HL-60/S4 treated with retinoic acid at 250 ng/mL for 4 days and 3 days (cell line): ENCODE results near the gene WDR44.

Experiments used
- in situ Hi-C: fragments of 300-500 bp; cut with MboI; formaldehyde crosslinking; loops from 2 replicates; pipeline ENCODE4 v1.7.0; 2022; ENCODE audit warnings: low sequenced_read_pairs

WDR44 gene

GRCh38 chrX:118355225-118355920, 9.5 kb downstream of the WDR44 start:
- in situ Hi-C loops, result no loop called here

- in situ Hi-C loops, result no loop called here
These were observed 10.3 kb downstream of the WDR44 start for GRCh38 chrX:118356154-118356701.

- in situ Hi-C loops, result no loop called here
These were observed 14.7 kb downstream of the WDR44 start for GRCh38 chrX:118360429-118361125.

GRCh38 chrX:118364261-118364660, 18.4 kb downstream of the WDR44 start:
- in situ Hi-C loops, result no loop called here

- in situ Hi-C loops, result no loop called here
These were observed 21.4 kb downstream of the WDR44 start for GRCh38 chrX:118367338-118367737.

- in situ Hi-C loops, result no loop called here
These were observed 22.5 kb downstream of the WDR44 start for GRCh38 chrX:118368398-118368797.

- in situ Hi-C loops, result no loop called here
These were observed 25.2 kb downstream of the WDR44 start for GRCh38 chrX:118370921-118371624.

- in situ Hi-C loops, result no loop called here
These were observed 27.6 kb downstream of the WDR44 start for GRCh38 chrX:118373538-118373937.

GRCh38 chrX:118383120-118383519, 37.2 kb downstream of the WDR44 start:
- in situ Hi-C loops, result no loop called here

GRCh38 chrX:118392716-118393115, 46.8 kb downstream of the WDR44 start:
- in situ Hi-C loops, result no loop called here

GRCh38 chrX:118396113-118396512, 50.2 kb downstream of the WDR44 start:
- in situ Hi-C loops, result no loop called here

GRCh38 chrX:118418811-118419251, 72.9 kb downstream of the WDR44 start:
- in situ Hi-C loops, result no loop called here

GRCh38 chrX:118420462-118420861, 74.6 kb downstream of the WDR44 start:
- in situ Hi-C loops, result no loop called here

- in situ Hi-C loops, result no loop called here
These were observed 77.7 kb downstream of the WDR44 start for GRCh38 chrX:118423558-118423957.

GRCh38 chrX:118432799-118433198, 86.9 kb downstream of the WDR44 start:
- in situ Hi-C loops, result no loop called here

- in situ Hi-C loops, result no loop called here
These were observed 91.4 kb downstream of the WDR44 start for GRCh38 chrX:118437283-118437682.

GRCh38 chrX:118448273-118448783, 102.4 kb downstream of the WDR44 start:
- in situ Hi-C loops, result no loop called here

- in situ Hi-C loops, result loop anchor here (25.0 kb wide), 1 partner anchor 132 kb away; no protein-coding TSS in a partner anchor
These were observed 109.1 kb downstream of the WDR44 start for GRCh38 chrX:118455013-118455412.

GRCh38 chrX:118459494-118459893, 113.6 kb downstream of the WDR44 start:
- in situ Hi-C loops, result loop anchor here (25.0 kb wide), 1 partner anchor 128 kb away; no protein-coding TSS in a partner anchor

GRCh38 chrX:118464501-118464900, 118.6 kb downstream of the WDR44 start:
- in situ Hi-C loops, result loop anchor here (25.0 kb wide), 1 partner anchor 123 kb away; no protein-coding TSS in a partner anchor

GRCh38 chrX:118468122-118468521, 122.2 kb downstream of the WDR44 start:
- in situ Hi-C loops, result loop anchor here (25.0 kb wide), 1 partner anchor 119 kb away; no protein-coding TSS in a partner anchor
